Fibroblast of pulmonary artery (primary cell): ENCODE data around the gene TUBB3.

Experiments
- DNase-seq: peaks from one replicate; pipeline ENCODE4 v3.0.0-alpha.2; 2010; ENCODE audit warnings: low read depth
- H3K4me3 ChIP-seq: replicated peaks from 2 replicates; pipeline ENCODE4 v1.5.1; 2011; ENCODE audit warnings: low read depth, mild to moderate bottlenecking, control low read depth, low read length, moderate library complexity
- CTCF ChIP-seq: IDR thresholded peaks from 2 replicates; pipeline ENCODE4 v1.5.1; 2011; ENCODE audit warnings: mild to moderate bottlenecking, control low read depth, low read length, inconsistent platforms; ENCODE audit errors: missing control alignments

TUBB3 gene

GRCh38 chr16:89936034-89936433 lies 12.9 kb downstream of the TUBB3 start:
- no peak for DNase-seq
- no peak for TF ChIP-seq CTCF

DNA sequence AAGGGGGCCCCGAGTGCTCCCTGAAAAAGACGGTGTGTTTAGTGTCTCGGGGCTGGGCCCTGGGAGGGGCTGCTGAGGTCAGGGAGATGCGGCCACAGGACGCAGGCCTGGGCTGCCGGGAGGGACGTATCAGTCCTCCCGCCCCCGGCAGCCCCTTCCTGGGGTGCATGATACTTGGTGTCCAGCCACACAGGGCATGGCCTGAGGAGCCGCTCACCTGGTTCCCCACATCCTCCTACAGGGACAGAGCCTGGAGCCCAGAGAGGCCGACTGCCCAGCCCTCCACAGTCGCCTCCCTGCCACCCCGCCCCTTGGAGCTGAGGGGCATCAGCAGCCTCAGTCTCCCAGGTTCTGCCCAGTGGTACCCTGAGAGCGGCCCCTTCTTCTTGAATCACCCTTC lies 13.4 kb downstream of the TUBB3 start:
- DNase-seq: no peak
- TF ChIP-seq CTCF: no peak
- H3K4me3 ChIP-seq: no peak overlapping the region

More at GRCh38 chr16:89936034-89936433, 12.9 kb downstream of the TUBB3 start:
- no peak overlapping the region for H3K4me3 ChIP-seq

DNA sequence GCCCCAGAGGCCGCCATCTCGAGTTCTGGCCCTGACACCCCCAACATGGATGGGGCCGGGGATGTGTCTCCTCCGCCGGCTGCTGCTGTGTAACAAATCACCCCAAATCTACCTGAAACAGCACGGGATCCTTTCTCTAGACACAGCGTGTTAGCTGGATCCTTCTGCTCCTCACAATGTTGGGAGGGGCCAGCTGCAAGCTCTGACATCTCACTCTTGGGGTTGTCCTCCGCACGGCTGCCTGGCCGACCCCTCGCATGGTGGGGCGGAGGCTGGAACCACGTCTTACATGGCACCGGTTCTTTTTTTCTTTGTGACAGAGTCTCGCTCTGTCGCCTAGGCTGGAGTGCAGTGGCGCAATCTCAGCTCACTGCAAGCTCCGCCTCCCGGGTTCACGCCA lies 13.8 kb downstream of the TUBB3 start:
- TF ChIP-seq CTCF: no peak
- no peak overlapping the region for H3K4me3 ChIP-seq
- DNase-seq: no peak

DNA sequence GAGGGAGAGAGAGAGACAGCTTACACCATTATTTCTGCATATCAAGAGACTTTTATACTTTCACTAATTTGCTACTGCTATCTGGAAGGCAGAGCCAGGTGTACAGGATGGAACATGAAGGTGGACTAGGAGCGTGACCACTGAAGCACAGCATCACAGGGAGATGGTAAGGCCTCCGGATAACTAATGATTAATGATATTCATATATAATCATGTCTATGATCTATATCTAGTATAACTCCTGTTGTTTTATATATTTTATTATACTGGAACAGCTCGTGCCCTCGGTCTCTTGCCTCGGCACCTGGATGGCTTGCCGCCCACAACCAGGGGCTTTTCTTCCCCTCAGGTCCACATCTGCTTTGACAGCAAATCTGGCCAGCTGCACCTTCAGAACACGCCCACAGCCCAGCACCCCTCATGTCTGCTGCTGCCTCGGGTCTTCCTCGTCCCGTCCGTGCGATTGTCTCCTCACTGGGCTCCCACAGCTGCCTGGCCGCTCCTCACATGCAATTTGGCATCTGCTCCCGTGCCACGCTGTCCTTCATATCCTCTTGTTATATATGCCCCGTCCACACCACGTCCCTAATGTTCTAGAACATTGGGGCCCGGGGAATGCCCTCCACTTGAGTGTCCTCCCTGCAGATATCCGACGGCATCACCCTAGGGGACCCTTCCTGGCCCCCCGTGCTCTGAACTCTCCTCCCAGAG lies 15.2 kb downstream of the TUBB3 start:
- no peak for DNase-seq
- no peak for TF ChIP-seq CTCF
- no peak overlapping the region for H3K4me3 ChIP-seq

- no peak for TF ChIP-seq CTCF
- DNase-seq: no peak
- no peak overlapping the region for H3K4me3 ChIP-seq
Observed at GRCh38 chr16:89944773-89945172, 21.6 kb downstream of the TUBB3 start.

DNA sequence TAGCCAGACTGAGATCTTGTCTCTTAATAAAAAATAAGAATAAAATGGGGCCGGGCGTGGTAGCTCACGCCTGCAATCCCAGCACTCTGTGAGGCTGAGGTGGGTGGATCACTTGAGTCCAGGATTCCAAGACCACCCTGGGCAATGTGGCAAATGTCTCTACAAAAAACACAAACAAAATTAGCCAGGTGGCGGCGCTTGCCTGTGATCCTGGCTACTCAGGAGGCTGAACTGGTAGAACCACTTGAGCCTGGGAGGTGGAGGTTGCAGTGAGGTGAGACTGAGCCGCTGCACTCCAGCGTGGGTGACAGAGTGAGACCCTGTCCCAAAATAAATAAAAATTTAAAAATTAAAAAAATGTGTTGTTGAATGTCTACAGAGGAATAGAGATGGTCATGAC lies 22.5 kb downstream of the TUBB3 start:
- no peak for TF ChIP-seq CTCF

DNA sequence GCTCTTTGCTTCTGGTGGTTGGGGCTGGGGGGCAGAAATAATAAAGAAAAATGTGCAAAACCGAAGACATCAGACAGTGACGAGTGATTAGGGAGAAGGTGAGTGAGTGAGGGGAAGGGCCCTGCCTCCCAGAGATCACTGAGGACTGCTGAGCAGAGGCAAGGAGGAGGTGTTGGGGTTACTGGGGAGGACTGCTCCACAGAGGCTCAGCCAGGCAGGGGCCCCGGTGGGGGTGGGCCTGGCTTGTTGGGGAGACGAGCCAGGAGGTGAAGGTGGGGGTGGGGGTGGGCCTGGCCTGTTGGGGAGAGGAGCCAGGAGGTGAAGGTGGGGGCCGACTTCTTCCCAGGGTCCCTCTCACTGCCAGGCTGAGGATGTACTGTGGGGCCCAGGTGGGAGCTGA lies 23.4 kb downstream of the TUBB3 start:
- TF ChIP-seq CTCF: no peak
- H3K4me3 ChIP-seq: no peak overlapping the region

More for the DNA sequence above, 22.5 kb downstream of the TUBB3 start:
- no peak overlapping the region for H3K4me3 ChIP-seq
- DNase-seq: no peak

More for the DNA sequence above, 23.4 kb downstream of the TUBB3 start:
- no peak for DNase-seq
